ENCODE data around the gene JPT1.

The JPT1 gene

DNA sequence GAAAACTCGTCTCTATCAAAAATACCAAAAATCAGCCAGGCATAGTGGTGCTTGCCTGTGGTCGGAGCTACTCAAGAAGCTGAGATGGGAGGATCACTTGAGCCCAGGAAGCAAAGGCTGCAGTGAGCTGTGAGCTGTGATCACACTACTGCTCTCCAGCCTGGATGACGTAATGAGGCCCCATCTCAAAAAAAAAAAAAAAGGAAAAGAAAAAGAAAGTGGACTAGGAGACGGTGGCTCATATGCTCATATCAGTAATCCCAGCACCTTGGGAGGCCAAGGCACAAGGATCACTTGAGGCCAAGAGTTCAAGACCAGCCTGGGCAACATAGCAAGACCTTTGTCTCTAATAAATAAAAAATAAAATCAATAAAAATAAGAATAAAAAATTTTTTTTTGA, 37.3 kb upstream of the JPT1 start:
- Histone ChIP-seq H3K4me3 (ENCODE audit: low read length, poor library complexity, severe bottlenecking) (no peak overlapping the region), H2AFZ (ENCODE audit: low read length) (no peak overlapping the region), H3K36me3 (ENCODE audit: insufficient read depth, low read length) (no peaks in the 10 kb centered on the region), H3K4me1 (ENCODE audit: insufficient read depth, low read length, poor library complexity, severe bottlenecking) (no peaks in the 10 kb centered on the region), H4K20me1 (ENCODE audit: insufficient read depth, low read length, poor library complexity, severe bottlenecking) (no peaks in the 10 kb centered on the region), H3K9ac (ENCODE audit: low read depth, low read length, poor library complexity, severe bottlenecking) (no peak overlapping the region), H3K9me3 (ENCODE audit: insufficient read depth, low read depth, low read length) (no peaks in the 10 kb centered on the region), H3K9me2 (replicated peaks; ENCODE audit: low read depth, low read length) (no peaks in the 10 kb centered on the region), H3K79me2 (ENCODE audit: insufficient read depth, low read length) (no peaks in the 10 kb centered on the region), H3F3A (ENCODE audit: low read depth) (no peaks in the 10 kb centered on the region), H3K4me2 (ENCODE audit: low read depth, low read length, poor library complexity, severe bottlenecking) (no peak overlapping the region), H3K27me3 (ENCODE audit: insufficient read depth, low read length, poor library complexity, severe bottlenecking) (no peaks in the 10 kb centered on the region)
- TF ChIP-seq, protein P1, sequence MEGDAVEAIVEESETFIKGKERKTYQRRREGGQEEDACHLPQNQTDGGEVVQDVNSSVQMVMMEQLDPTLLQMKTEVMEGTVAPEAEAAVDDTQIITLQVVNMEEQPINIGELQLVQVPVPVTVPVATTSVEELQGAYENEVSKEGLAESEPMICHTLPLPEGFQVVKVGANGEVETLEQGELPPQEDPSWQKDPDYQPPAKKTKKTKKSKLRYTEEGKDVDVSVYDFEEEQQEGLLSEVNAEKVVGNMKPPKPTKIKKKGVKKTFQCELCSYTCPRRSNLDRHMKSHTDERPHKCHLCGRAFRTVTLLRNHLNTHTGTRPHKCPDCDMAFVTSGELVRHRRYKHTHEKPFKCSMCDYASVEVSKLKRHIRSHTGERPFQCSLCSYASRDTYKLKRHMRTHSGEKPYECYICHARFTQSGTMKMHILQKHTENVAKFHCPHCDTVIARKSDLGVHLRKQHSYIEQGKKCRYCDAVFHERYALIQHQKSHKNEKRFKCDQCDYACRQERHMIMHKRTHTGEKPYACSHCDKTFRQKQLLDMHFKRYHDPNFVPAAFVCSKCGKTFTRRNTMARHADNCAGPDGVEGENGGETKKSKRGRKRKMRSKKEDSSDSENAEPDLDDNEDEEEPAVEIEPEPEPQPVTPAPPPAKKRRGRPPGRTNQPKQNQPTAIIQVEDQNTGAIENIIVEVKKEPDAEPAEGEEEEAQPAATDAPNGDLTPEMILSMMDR (conservative IDR thresholded peaks at IDR 0.05; ENCODE audit: low read length), result no peak
- no peak for TF ChIP-seq EZH2phosphoT487 (IDR thresholded peaks at IDR 0.05; ENCODE audit: borderline replicate concordance)

- H3K27me3 ChIP-seq (ENCODE audit: insufficient read depth, low read length, poor library complexity, severe bottlenecking), result no peaks in the 10 kb centered on the region
- no peaks in the 10 kb centered on the region for H4K20me1 ChIP-seq (ENCODE audit: insufficient read depth, low read length, poor library complexity, severe bottlenecking)
- peaks cover 7% of the 10 kb centered on the region; the same call in 1 of the 2 replicates for H3K79me2 ChIP-seq (ENCODE audit: insufficient read depth, low read length)
- no peak overlapping the region for H3K4me2 ChIP-seq (ENCODE audit: low read depth, low read length, poor library complexity, severe bottlenecking)
- no peak overlapping the region for H3K9ac ChIP-seq (ENCODE audit: low read depth, low read length, poor library complexity, severe bottlenecking)
- no peak overlapping the region for H3K4me3 ChIP-seq (ENCODE audit: low read length, poor library complexity, severe bottlenecking)
- no peak for TF ChIP-seq EZH2phosphoT487 (IDR thresholded peaks at IDR 0.05; ENCODE audit: borderline replicate concordance)
- TF ChIP-seq, protein P1 (conservative IDR thresholded peaks at IDR 0.05; ENCODE audit: low read length), result no peak
- H3K9me2 ChIP-seq (replicated peaks; ENCODE audit: low read depth, low read length), result no peaks in the 10 kb centered on the region
- no peaks in the 10 kb centered on the region for H3K36me3 ChIP-seq (ENCODE audit: insufficient read depth, low read length)
- H3K9me3 ChIP-seq (ENCODE audit: insufficient read depth, low read depth, low read length), result no peaks in the 10 kb centered on the region
- peaks cover 4% of the 10 kb centered on the region for H3K4me1 ChIP-seq (ENCODE audit: insufficient read depth, low read length, poor library complexity, severe bottlenecking)
- H3F3A ChIP-seq (ENCODE audit: low read depth), result no peaks in the 10 kb centered on the region
- no peak overlapping the region for H2AFZ ChIP-seq (ENCODE audit: low read length)
These were observed 34.3 kb upstream of the JPT1 start for GRCh38 chr17:75188614-75189013.

GRCh38 chr17:75183999-75184884, 29.9 kb upstream of the JPT1 start:
- Histone ChIP-seq H3K4me1 (ENCODE audit: insufficient read depth, low read length, poor library complexity, severe bottlenecking) (peaks cover 16% of the 10 kb centered on the region), H3K9me3 (ENCODE audit: insufficient read depth, low read depth, low read length) (no peaks in the 10 kb centered on the region), H3K36me3 (ENCODE audit: insufficient read depth, low read length) (peaks cover 7% of the 10 kb centered on the region; the same call in 1 of the 2 replicates), H3F3A (ENCODE audit: low read depth) (no peaks in the 10 kb centered on the region), H3K9ac (ENCODE audit: low read depth, low read length, poor library complexity, severe bottlenecking) (peak overlapping the region; percentile 98), H3K27me3 (ENCODE audit: insufficient read depth, low read length, poor library complexity, severe bottlenecking) (peaks cover 7% of the 10 kb centered on the region), H3K4me2 (ENCODE audit: low read depth, low read length, poor library complexity, severe bottlenecking) (peak overlapping the region; percentile 63), H4K20me1 (ENCODE audit: insufficient read depth, low read length, poor library complexity, severe bottlenecking) (peaks cover 33% of the 10 kb centered on the region), H3K79me2 (ENCODE audit: insufficient read depth, low read length) (peaks cover 43% of the 10 kb centered on the region), H2AFZ (ENCODE audit: low read length) (no peak overlapping the region), H3K4me3 (ENCODE audit: low read length, poor library complexity, severe bottlenecking) (peak overlapping the region; percentile 88), H3K9me2 (replicated peaks; ENCODE audit: low read depth, low read length) (no peaks in the 10 kb centered on the region)
- TF ChIP-seq, protein P1 (conservative IDR thresholded peaks at IDR 0.05; ENCODE audit: low read length), result no peak
- TF ChIP-seq EZH2phosphoT487 (IDR thresholded peaks at IDR 0.05; ENCODE audit: borderline replicate concordance), result no peak

Measured in Loucy (cell line).